ENCODE measurements around the gene MYL7. TPM values are rescaled to one million over a fixed set of nuclear protein-coding genes. Genes with fewer than 3 reads are reported as not detected.
"Not testable (repeated sequence)": the region's sequence is repeated elsewhere in the genome, so short reads cannot be mapped to it uniquely, and the experiment has no call there.

Gene MYL7
- total RNA-seq, 1 experiment from 2014 or later = 1.4 TPM

DNA sequence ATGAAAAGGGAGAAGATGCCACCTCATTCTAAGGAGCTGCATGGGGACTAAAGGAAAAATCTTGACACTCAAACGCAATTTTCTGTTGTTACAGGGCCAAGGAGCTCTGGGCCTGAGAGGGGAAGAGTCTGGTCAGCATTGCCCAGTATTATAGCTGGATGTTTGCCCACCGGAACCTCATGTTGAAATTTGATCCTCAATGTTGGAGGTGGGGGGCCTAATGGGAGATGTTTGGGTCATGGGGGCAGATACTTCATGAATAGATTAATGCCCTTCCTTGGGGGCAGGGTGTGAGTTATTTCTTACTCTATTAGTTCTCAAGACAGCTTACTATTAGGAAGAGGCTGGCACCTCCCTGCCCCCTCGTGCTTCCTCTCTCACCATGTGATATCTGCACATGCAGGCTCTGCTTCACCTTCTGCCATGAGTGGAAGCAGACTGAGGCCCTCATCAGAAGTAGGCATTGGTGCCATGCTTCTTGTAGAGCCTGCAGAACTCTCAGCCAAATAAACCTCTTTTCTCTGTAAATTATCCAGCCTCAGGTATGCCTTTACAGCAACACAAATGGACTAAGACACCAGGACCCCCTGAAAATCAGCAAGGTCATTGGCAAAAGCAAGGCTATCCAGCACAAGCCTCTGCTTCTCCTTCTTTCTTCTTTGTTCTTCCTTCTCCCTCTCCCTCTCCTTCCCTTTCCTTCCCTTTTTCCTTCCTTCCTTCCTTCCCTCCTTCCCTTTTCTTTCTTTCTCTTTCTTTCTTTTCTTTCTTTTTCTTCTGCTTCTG is 33.0 kb upstream of the MYL7 start:
- no peak for DNase-seq (ENCODE audit: low spot score)
- in situ Hi-C loops (cut with HindIII; ENCODE audit: low sequenced_read_pairs) = no loop called here

DNA sequence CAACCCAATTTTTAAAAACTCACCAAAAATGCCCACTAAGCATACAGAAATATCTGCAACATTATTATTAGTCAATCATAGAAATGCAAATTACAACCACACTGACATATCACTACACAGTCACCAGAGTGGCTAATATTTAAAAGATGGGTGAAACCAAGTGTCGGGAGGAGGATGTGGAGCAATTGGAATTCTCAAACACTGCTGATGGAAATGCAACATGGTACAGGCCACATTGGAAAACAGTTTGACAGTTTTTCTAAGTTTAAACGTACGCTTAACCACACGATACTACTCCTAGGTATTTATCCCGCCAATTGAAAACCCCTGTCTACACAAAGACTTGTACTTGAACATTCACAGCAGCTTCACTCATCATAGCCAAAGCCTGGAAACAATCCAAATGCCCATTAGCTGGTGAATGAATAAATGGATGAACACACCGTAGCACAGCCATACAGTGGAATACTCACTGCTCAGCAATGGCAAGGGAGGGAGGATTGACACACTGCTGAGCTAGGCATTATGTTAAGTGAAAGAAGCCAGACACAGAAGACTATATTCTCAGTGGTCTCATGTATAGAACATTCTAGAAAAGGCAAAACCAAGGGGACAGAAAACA is 31.8 kb upstream of the MYL7 start:
- DNase-seq (ENCODE audit: low spot score) = no peak
- in situ Hi-C loops (cut with HindIII; ENCODE audit: low sequenced_read_pairs) = no loop called here

DNA sequence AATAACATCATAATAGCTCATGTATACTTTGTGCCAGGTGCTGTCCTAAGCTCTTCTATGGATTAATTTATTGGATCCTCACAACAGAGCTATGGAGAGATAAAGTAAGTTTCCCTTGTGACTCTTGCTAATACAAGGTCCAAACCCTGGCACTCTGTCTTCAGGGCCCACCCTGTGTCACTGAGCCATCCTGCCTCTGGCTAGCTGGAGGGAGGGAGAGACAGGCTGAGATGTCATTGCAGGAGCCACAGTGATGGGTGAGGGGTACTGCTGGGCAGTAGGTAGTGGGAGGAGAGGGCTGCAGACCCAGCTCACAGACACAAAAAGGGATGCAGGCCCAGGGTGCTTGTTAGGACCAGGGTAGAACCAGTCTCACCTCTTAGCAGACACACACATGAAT is 31.2 kb upstream of the MYL7 start:
- in situ Hi-C loops (cut with HindIII; ENCODE audit: low sequenced_read_pairs) = no loop called here
- no peak for DNase-seq (ENCODE audit: low spot score)

DNA sequence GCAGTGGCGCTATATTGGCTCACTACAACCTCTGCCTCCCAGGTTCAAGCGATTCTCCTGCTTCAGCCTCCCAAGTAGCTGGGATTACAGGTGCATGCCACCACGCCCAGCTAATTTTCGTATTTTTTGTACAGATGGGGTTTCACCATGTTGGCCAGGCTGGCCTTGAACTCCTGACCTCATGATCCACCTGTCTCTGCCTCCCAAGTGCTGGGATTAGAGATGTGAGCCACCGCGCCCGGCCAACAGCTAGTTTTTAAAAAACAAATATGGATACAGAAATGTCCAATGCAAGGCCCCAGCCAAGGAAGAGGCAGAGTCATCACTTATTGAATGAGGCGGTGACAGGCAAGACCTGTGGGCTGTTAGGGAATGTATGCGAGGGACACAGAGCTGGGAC is 30.8 kb upstream of the MYL7 start:
- DNase-seq (ENCODE audit: low spot score); in situ Hi-C loops (cut with HindIII; ENCODE audit: low sequenced_read_pairs): not testable (repeated sequence)

DNA sequence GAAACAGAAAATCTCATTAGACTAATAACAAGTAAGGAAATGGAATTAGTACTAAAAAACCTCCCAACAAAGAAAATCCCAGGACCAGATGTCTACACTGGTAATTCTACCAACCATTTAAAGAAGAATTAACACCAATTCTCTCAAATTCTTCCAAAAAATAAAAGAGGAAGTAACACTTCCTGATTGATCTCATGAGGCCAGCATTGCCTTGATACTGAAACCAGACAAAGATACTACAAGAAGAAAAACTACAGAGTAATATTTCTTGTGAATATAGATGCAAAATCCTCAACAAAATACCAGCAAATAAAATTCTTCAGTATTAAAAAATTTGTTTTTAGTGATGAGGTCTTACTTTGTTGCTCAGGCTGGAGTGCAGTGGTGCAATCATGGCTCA is 26.8 kb upstream of the MYL7 start:
- in situ Hi-C loops (cut with HindIII; ENCODE audit: low sequenced_read_pairs) = no loop called here
- no peak for DNase-seq (ENCODE audit: low spot score)

DNA sequence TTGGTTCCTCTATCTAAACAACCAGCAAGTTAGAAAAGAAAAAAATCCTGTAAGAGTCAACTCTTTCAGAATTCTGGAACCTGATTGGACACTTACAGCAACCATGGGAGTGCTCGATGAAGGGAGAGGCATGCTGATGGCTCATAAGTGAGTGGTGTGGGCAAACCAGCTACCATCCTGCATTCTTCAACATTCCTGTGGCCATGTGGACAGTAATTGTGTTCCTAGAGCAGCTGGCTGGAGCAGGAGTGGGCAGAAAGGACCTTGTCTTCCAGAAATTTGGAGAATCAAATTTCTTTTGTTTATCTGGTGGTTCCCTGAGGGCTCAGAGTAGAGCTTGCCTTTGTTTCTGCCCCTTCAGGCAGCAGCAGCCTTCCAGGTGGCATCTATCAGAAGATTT is 22.5 kb upstream of the MYL7 start:
- in situ Hi-C loops (cut with HindIII; ENCODE audit: low sequenced_read_pairs) = no loop called here
- DNase-seq (ENCODE audit: low spot score) = no peak

DNA sequence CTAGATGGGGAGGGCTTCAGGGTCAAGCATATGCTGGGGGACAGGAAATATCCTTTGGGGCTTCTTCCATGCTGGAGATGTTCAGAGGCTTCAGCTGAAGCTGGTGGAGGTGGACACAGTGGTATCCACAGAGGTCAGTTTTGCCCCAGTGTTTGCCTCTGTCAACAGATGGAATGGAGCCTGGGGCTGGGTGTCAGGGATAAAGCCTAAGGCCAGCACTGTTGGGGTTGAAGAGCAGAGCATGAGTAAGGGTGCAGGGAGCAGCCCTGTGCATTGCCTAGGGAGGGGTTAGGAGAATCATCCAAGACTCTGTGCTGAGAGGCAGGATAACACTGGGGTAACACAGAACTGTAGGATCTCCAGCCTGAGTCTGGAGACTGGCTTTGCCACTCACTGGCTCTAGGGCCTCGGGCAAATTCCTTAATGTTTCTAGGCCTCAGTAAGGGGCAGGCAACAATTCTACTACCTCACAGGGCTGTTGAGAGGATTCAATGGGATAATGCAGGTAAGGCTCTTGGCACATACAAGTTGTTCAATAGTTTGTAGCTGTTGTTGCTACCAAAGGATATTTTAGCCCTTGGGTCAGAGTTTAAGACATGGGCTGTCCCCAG is 21.8 kb upstream of the MYL7 start:
- no peak for DNase-seq (ENCODE audit: low spot score)
- in situ Hi-C loops (cut with HindIII; ENCODE audit: low sequenced_read_pairs) = no loop called here

DNA sequence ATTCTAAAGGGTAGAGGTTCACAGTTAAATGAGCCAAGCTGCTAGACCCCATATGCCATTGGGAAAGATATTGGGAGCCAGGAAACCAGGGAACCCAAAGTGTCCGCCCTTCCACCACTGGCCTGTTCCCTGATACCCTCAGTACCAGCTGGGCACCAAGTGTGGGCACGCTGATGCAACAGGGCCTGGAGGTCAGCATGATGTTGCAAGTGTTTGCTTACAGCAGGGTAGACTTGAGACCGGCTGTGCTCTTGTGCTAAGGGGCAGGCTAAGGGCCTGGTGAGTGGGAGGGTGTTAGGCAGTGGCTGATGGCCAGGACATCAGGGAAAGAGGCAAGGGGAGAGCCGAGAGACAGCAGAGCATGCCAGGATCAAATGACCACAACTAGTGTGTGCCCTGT is 21.0 kb upstream of the MYL7 start:
- in situ Hi-C loops (cut with HindIII; ENCODE audit: low sequenced_read_pairs) = no loop called here

DNA sequence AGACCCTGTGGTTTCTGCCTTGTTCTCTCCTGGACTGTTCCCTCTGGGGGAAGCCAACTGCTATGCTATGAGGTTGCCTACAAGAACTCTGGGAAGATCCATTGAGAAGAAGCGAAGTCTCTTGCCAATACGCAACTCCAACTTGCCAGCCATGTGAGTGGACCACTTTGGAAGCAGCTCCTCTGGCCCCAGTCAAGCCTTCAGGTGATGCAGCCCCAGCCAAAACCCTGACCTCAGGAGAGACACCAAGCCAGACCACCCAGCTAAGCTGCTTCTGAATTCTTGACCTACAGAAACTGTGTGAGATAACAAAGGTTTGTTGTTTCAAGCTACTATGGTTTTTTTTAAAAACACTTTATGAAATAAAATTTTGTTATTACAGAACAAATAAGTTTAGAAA is 20.2 kb upstream of the MYL7 start:
- in situ Hi-C loops (cut with HindIII; ENCODE audit: low sequenced_read_pairs) = no loop called here
- no peak for DNase-seq (ENCODE audit: low spot score)

More for the DNA sequence above, 21.0 kb upstream of the MYL7 start:
- no peak for DNase-seq (ENCODE audit: low spot score)

DNA sequence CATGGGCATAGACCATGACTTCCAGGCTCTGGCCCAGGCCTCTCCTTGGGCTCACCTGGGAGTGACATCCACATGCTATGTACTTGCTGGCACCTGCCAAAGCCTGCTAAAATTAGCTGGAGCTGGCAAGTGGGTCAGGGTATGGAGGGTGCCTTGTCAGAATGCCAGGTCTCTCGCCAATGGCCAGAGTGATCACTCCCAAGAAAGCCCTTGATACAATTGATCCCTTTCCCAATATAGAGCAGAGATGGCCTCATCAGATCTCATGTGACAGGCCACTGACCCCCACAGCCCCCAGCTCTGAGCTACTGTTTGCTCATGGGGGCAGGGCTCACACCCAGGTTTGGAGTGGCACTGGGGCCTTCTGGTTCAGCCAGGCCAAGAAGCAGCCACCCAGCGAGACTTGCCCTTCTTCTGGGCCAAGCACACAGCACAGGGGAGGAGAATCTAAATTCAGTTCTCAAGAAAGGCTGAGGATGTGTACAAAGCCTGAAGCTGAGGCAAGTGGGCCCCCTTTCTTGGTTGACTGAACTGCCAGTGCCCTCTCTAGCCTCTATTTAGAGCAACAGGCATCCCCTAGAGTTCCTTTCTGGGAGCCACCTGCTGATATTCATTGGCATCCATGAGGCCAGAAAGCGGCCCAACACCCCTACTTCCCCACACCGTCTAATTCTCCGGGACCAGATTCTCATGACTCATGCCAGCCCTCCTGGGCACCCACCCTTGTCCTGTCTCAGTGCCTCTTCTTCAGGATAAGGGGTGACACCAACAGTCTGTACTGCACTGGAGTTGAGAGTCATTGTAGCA is 18.9 kb upstream of the MYL7 start:
- DNase-seq (ENCODE audit: low spot score) = peak; percentile 88
- in situ Hi-C loops (cut with HindIII; ENCODE audit: low sequenced_read_pairs) = no loop called here

DNA sequence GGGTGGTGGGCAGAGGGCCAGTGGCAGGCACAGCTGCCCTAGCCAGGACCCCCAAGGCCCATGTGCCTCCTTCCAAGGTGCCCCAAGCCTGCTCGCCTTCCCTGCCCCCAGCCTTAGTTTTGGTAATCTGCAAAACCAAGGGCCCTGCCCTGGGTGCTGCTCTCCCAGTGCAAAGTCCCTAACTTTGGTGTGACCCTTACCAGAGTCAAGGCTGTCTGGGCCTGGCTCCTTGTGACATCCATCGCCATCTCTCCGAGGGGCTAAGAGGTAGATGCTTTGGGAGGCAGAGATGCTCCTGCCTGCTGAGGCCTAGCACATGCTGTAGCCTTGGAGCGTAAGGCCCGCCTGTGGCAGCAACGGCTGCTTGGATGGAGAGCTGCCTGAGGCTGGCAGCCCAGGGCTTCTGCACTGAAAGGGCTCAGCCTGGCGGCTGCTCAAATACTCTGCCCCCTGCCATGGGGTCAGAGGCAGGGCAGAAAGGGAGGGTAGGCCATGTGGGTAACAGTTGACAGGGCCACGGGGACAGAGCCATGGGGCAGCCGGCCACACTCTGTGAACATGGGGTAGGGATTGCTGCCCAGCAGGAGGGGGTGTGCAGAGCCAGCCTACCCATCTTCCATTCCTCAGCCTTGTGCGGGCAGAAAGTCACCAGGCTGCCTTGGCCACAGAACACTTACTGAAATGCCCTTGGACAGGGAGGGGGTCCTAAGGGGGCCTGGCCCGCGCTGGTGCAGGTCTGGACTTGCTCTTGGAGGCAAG is 17.9 kb upstream of the MYL7 start:
- in situ Hi-C loops (cut with HindIII; ENCODE audit: low sequenced_read_pairs) = no loop called here

DNA sequence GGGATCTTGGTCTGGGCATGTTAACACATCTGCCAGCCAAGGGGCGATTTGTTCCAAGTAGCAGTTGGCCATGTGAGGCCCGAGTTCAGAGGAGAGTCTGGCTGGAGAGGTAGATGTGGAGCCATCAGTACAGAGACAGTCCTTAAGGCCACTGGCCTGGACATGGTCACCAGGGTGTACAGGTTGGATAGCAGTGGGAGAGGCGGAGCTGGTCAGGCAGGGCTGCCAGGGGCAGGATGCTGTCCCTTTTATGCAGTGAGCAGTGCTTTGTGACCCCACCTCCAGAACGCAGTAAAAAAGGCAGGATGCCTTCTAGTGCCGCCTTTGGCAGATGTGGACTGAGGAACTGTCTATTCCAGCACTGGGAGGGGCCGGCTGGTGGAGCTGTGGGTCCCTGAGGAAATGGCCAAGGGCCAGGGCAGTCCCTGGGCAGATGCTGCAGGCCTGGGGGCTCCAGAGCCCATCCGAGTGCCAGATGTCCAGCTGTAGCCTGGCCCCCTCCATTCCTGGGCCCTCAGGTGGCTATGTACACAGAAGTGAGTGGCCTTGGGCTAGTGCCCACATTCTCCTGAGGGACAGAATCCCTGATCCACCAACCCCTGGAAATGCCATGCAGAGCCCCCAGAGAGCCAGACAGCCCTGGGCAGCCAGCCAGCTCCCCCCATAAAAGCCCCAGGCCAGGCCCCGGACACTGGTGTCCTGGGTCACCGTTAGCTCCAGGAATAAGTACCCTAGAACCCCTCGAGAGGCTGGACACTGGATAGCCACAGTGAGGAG is 17.2 kb upstream of the MYL7 start:
- no peak for DNase-seq (ENCODE audit: low spot score)
- in situ Hi-C loops (cut with HindIII; ENCODE audit: low sequenced_read_pairs) = no loop called here

More for the DNA sequence above, 17.9 kb upstream of the MYL7 start:
- peak; percentile 59 for DNase-seq (ENCODE audit: low spot score)

DNA sequence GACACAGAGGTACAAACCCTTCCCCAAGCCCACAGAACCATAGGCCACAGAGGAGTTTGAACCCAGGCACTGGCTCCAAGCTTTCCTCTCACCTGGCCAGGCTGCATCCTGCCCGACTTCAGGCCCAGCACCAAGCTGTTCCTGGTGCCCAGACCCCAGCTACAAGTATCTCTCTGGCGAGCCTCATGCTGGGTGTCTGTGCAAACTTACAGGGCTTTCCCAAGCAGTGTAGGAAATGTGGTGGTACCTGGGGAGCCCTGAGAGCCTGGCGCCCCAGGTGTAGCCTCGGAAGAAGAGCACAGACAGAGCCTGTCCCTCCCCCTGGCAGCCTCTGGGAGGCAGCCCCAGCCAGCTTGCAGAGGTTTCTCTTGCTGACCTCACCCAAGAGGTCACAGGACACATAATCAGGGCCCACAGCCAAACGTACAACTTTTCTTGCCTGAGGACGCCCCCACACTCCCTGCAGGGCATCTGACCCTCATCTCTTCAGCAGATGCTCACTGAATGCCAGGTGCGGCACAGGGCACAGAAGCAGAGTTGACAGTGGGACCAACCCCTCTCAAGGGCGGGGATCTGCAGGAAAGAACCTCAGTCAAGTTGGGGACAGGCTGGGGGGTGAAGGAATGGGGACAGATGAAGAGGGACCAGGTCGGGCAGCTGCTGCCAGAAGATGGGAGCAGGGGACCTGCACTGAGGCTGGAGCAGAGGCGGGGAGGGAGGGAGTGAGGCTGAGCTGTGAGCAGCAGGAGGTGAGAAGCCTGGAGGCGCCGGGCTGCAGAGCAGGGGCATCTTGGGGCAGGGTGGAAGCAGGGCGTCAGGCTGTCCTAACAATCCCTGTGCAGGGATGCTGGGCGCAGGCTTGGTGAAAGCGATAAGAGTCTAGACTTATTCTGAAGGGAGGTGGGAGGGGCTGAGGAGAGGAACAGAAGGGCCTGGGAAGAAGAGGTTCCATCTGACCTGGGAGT is 16.3 kb upstream of the MYL7 start:
- in situ Hi-C loops (cut with HindIII; ENCODE audit: low sequenced_read_pairs) = no loop called here
- DNase-seq (ENCODE audit: low spot score) = no peak

DNA sequence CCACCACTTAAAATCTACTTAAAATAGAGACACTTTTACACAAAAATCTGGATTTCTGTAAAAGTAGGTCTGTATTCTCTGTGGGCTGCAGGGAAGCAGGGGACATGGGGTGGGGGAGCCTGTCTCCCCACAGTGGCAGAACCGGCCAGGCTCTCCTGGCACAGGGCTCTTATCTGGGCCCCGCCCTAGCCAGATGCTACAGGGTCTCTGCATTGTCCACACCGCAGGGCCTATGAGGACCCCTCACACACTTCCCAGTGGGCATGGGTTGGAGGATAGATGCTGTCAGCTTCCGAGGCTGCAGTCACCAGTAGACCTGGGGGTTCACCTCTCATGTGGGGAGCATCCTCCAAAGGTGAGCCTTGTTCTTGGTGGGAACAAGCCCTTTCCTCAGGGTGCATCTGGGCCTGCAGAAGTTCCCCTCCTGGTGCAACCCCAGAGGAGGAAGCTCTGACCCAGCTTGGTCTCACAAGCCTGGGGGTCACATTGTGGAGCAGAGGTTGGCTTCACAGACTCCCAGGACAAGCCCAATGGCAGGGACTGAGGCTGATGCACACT is 15.4 kb upstream of the MYL7 start:
- in situ Hi-C loops (cut with HindIII; ENCODE audit: low sequenced_read_pairs) = no loop called here
- DNase-seq (ENCODE audit: low spot score) = no peak

DNA sequence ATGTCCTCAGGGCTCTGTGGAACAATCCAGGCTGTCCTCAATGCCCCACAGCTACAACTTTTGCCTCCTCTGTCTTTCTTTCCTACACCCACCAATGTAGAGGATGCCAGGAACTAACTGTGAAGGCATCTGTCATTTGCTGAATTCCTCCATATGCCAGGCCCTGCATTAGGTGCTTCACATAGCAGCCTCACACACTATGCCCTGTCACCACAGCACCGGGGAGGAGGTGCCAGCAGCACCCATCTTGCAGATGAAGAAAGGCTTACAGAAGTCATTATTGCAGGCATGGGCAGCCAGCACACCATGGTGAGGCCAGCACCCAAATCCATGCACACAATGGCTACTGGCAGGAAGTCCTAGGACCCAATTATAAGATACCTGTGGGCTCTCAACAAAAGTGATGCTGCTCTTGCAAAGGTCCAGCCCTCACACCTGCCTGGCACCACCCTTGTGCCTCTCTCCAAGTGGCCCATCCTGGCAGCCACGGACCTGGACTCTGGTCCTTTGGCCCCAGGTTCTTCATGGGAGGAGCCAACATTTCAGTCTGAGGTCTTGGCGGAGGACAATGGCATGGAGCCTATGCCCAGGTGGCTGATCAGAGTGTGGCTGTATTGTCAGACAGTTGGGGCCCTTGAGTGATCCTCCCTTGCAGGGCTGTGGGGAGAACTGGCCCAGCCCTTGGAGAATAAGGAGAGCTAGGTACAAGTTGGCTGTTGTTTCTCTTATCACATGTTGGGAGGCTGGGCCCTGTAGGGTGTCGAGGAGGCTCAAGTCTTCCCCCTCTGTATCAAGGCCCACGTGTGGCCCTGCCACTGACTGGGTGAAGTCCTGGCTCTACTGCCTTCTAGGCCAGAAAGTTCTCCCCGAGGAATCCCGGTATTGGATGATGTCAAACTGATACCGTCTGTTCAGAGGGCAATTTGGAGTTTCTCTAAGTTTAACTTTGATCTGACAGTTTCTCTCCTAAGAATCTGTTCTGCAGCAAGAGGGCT is 14.4 kb upstream of the MYL7 start:
- in situ Hi-C loops (cut with HindIII; ENCODE audit: low sequenced_read_pairs) = no loop called here
- peak; percentile 94 for DNase-seq (ENCODE audit: low spot score)

DNA sequence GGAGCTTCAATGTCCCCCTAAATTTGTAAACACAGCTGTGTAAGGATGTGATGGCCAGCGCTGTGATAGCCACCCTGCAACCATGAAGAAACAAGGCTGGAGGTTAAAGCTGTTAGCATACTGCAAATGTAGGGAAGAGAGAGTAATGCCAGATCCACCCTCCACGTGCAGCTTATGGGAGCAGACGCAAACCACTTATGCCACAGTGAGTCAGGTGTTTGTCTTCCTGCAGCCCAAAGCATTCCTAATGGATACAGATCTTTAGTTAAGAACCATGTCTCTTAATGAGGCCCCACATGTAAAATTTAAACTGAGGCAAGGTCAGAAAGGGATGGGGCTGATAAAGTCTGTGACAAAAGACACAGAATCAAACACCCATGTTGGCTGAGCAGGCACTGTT is 13.6 kb upstream of the MYL7 start:
- in situ Hi-C loops (cut with HindIII; ENCODE audit: low sequenced_read_pairs) = no loop called here

More for the DNA sequence above, 13.6 kb upstream of the MYL7 start:
- peak; percentile 65 for DNase-seq (ENCODE audit: low spot score)
